ENCODE measurements around the gene KRI1. TPM values are rescaled to one million over a fixed set of nuclear protein-coding genes. Genes with fewer than 3 reads are reported as not detected.
A peak's percentile ranks its signal among the peaks of the same experiment; 100 is the strongest.

KRI1 gene
- total and polyA plus RNA-seq, 12 donors: 7.1 to 69.0 (median 20.1) TPM

- TF ChIP-seq CTCF (IDR thresholded peaks at IDR 0.05) (no peak), POLR2A (IDR thresholded peaks at IDR 0.05) (no peak)
- intact Hi-C loops (cut with DNase I): loop anchor here in 1 of 2 donors (10.0 kb wide), 1 partner anchor 118 kb away; the partner anchor contains the start of gene QTRT1
- no peaks in the 10 kb centered on the region for H3K4me1 ChIP-seq (replicated peaks in 1 of 2)
- DNase-seq: no peak
- peaks cover 17% of the 10 kb centered on the region for H3K27me3 ChIP-seq
- no peak overlapping the region for H3K27ac ChIP-seq
- no peaks in the 10 kb centered on the region for H3K9me3 ChIP-seq (replicated peaks in 1 of 3)
- no peak overlapping the region for H3K4me3 ChIP-seq
- H3K36me3 ChIP-seq (replicated peaks in 1 of 2): no peaks in the 10 kb centered on the region
- 80 to 92% (median 89%) methylated on average over 6 of the region's 6 CpGs for WGBS, 4 donors
These were observed 20.6 kb upstream of the KRI1 start for GRCh38 chr19:10586396-10586795.

GRCh38 chr19:10583036-10583776 lies 17.4 kb upstream of the KRI1 start:
- H3K4me1 ChIP-seq (replicated peaks in 1 of 2): peaks cover 0 to 4% of the 10 kb centered on the region in 2 donors
- H3K27me3 ChIP-seq: peaks cover 13% of the 10 kb centered on the region
- DNase-seq: peak in 6 of 7 donors; percentile 59 to 80 (median 70)
- no peaks in the 10 kb centered on the region for H3K36me3 ChIP-seq (replicated peaks in 1 of 2)
- TF ChIP-seq POLR2A (IDR thresholded peaks at IDR 0.05): no peak
- TF ChIP-seq CTCF (IDR thresholded peaks at IDR 0.05): no peak
- H3K4me3 ChIP-seq: no peak overlapping the region
- H3K27ac ChIP-seq: no peak overlapping the region
- H3K9me3 ChIP-seq (replicated peaks in 1 of 3): no peaks in the 10 kb centered on the region
- WGBS, 4 donors: 63 to 78% (median 71%) methylated on average over 9 of the region's 9 CpGs
- intact Hi-C loops (cut with DNase I): loop anchor here (5.0 to 10.0 kb wide), 3 partner anchors 59 to 122 kb away; partner anchors contain the start of gene QTRT1 (in 1 of the 2)

- no peak overlapping the region for H3K4me3 ChIP-seq
- H3K27me3 ChIP-seq: peaks cover 3% of the 10 kb centered on the region
- DNase-seq: no peak
- no peaks in the 10 kb centered on the region for H3K9me3 ChIP-seq (replicated peaks in 1 of 3)
- 85 to 93% (median 88%) methylated on average over 10 to 13 of the region's 13 CpGs for WGBS, 4 donors
- H3K4me1 ChIP-seq (replicated peaks in 1 of 2): peaks cover 0 to 4% of the 10 kb centered on the region in 2 donors
- no peaks in the 10 kb centered on the region for H3K36me3 ChIP-seq (replicated peaks in 1 of 2)
- TF ChIP-seq POLR2A (IDR thresholded peaks at IDR 0.05) (no peak), CTCF (IDR thresholded peaks at IDR 0.05) (no peak)
- intact Hi-C loops (cut with DNase I): loop anchor here (5.0 to 10.0 kb wide), 3 partner anchors 60 to 123 kb away; partner anchors contain the start of gene QTRT1 (in 1 of the 2)
- no peak overlapping the region for H3K27ac ChIP-seq
These were observed 16.3 kb upstream of the KRI1 start for GRCh38 chr19:10582091-10582490.

- TF ChIP-seq CTCF (IDR thresholded peaks at IDR 0.05) (peak; percentile 96 to 100 (median 98)), POLR2A (IDR thresholded peaks at IDR 0.05) (no peak)
- no peak overlapping the region for H3K27ac ChIP-seq
- peaks cover 0 to 4% of the 10 kb centered on the region in 2 donors for H3K4me1 ChIP-seq (replicated peaks in 1 of 2)
- no peaks in the 10 kb centered on the region for H3K27me3 ChIP-seq
- peak; percentile 85 to 97 (median 95) for DNase-seq
- no peaks in the 10 kb centered on the region for H3K36me3 ChIP-seq (replicated peaks in 1 of 2)
- 3 to 22% (median 20%) methylated on average over 16 to 31 of the region's 31 CpGs for WGBS, 4 donors
- no peak overlapping the region for H3K4me3 ChIP-seq
- no peaks in the 10 kb centered on the region for H3K9me3 ChIP-seq (replicated peaks in 1 of 3)
- intact Hi-C loops (cut with DNase I): loop anchor here (2.0 to 10.0 kb wide), 4 partner anchors 61 to 124 kb away; partner anchors contain the start of gene QTRT1 (in 1 of the 2)
These were observed 15.3 kb upstream of the KRI1 start for GRCh38 chr19:10580979-10581631.

All from adrenal gland (tissue), 12 donors.